Stimulated activated naive CD4-positive, alpha-beta T cell treated with Interleukin-2 at 50 U/mL for 16 hours (primary cell): ENCODE data around the gene ARVCF.

Experiments
- DNase-seq: peaks from one replicate; lab custom pipeline; 2025; lab: John Stamatoyannopoulos, UW

Gene ARVCF

GRCh38 chr22:19986410-19987341, 29.9 kb downstream of the ARVCF start:
- peak; percentile 34 for DNase-seq

- no peak for DNase-seq
These were observed 30.6 kb downstream of the ARVCF start for GRCh38 chr22:19986011-19986409.

GRCh38 chr22:19984851-19985811, 31.5 kb downstream of the ARVCF start:
- no peak for DNase-seq

- DNase-seq: no peak
These were observed 32.3 kb downstream of the ARVCF start for GRCh38 chr22:19984201-19984753.

DNA sequence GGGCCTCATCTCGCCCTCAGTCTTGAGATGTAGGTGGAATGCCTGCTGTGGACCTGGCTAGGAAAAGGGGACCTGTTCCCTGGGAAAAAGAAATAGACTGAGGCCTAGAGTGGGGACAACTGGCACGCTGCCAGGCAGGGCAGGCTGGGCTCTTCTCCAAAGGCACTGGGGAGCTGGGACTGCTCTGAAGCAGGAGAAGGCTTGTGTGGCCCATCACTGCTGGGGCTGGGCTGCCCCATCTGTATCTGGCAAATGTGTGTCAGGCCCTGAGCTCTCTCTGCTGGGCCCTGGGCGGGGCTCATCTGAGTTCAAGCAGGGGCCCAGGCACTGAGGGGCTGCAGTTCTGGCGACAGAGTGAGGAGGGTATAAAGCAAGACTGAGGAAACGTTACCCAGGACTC, 32.9 kb downstream of the ARVCF start:
- DNase-seq: no peak

GRCh38 chr22:19982991-19983578, 33.5 kb downstream of the ARVCF start:
- DNase-seq: no peak

DNA sequence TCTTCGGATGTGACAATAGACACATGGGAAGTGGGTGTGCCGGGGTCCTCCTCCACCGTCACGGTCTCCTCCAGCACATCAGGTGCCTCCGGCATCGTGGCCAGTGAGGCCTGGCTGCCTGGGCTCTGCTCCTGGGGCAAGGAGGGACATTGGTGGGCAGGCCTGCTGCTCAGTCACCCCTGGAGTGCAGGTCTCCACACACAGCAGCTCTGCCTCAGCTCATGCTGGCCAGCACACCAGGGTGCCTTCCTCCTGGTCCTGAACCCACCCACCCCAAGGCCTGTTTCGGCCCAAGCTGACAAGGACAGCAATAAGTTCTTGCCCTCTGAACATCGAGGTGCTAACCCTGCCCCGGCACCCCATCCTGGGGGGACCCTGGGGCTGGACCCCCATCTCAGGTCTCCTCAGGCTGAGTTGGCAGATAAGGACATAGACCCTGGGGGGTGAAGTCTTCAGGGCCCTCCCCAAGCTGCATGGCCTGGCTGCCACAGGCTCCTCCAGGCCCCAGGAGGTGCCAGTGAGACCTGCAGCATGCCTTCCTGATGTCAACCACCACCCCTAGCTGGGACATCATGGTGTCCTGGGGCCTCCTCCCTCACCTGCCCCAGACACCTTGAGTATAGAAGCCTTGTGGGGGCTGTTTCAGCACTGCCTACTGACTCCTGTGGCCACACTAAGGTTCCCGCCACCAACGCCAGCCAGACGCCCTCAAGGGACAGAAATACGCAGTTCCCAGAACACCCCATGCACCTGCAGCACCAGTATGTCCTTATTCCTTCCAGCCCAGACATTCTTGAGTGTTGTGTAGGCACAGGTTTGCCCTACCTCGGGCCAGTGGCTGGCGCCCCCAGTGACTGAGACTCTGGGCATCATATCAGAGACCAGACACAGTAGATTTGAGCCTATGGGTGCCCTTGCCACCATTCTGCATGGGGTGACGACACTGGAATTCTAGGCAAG, 34.4 kb downstream of the ARVCF start:
- DNase-seq: no peak

DNA sequence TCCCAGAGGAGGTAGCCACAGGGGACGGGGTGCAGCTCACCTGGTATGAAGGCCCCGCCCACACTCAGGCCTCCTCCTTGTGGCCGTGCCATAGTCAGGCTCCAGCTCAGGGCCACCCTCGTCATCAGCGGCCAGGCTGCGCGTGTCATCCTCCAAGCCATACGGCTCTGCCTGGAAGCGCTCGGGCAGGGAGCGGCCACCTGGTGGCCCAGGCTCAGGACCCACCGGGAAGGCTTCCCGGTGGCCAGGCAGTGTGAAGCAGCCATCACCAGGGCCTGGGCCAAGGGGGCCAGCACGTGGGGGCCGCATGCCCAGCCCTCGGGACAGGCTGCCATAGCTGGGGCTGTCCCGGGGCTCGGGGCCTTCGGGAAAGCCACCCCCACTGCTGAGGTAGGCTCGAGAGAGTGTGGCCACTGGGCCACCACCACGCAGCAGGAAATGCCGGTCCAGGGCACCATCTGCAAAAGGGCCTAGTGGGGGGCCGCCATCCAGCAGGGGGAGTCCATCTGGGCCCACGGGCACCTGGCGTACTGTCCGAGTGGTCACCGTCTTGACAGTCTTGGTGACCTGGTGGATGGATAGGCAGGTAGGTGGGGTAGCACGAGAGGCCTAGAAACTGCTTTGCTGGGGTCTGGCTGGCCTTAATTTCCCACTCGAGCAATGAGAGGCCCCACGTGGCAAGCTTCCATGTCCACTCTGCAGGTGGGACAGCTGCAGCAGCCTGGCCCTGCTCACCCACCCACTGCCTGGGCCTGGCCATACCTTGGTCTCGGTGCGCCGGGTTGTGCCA, 35.3 kb downstream of the ARVCF start:
- DNase-seq: no peak

DNA sequence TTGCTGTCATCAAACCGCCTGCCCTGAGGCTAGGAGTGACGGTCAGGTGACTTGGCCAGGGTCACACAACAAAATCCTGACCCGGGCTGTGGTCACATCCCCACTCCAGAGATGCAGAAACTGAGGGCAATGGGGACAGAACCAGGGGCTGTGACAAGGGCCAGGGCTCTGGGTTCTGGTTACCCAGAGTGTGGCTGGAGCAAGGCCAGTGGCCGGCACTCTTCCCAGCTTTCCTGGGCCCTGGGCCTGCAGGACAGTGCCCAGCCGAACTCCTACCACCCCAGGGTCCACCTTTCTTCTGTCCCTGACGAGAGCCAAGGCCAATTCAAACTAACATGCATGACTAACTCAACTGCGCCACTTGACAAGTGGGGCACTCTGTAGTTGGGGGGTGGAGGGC, 35.9 kb downstream of the ARVCF start:
- no peak for DNase-seq

DNA sequence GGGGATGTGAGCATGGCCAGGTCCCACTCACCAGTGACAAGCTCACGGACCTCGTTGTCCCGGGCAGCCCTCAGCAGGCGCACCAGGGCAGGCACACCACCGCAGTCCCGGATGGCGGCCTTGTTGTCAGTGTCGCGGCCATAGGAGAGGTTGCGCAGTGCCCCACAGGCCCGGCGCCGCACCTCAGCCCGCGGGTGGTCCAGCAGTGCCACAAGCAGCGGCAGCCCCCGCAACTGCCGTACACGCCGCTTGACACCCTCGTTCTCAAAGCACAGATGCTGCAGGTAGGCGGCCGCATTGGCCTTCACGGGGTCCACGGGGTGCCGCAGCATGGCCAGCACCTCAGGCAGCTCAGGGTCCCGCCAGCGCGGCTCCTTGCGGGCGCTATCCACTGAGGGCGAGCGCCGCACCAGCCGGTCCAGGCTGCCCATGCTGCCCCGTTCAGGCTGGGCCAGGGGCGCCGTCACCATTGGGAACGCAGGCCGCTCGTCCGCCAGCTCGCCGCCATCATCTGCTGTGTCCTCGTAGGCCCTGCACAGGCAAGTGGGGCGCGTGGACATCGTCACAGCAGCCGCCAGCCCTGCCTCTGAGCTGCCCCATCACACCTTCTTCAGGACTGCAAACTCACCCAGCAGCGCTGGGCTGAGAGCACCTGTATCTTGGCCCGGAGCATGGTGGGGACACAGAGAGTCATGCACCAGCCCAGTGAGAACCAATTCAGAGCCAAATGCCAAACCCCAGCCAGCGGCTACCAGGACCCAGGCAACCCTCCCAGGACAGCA, 36.7 kb downstream of the ARVCF start:
- no peak for DNase-seq

- no peak for DNase-seq
These were observed 37.9 kb downstream of the ARVCF start for GRCh38 chr22:19978748-19979147.

GRCh38 chr22:19977296-19978243, 39.1 kb downstream of the ARVCF start:
- DNase-seq: no peak

- DNase-seq: no peak
These were observed 40.0 kb downstream of the ARVCF start for GRCh38 chr22:19976671-19977070.

DNA sequence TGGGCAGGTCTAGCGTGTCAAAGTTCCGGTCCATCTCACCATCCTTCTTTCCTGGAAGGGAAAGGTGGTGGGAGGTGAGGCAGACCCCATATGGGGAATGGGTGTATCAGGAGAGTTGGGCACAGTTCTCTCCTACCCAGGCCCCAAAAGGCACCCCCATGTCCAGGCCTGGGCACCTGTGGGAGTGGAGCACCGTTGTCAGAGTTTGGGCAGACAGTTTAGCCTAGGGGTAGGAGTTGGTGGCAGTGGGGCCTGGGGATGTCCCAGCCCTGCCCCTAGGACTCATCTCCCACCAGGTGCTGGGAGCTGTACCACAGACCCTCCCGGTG, 41.0 kb downstream of the ARVCF start:
- no peak for DNase-seq

- DNase-seq: no peak
These were observed 41.5 kb downstream of the ARVCF start for GRCh38 chr22:19974935-19975706.

DNA sequence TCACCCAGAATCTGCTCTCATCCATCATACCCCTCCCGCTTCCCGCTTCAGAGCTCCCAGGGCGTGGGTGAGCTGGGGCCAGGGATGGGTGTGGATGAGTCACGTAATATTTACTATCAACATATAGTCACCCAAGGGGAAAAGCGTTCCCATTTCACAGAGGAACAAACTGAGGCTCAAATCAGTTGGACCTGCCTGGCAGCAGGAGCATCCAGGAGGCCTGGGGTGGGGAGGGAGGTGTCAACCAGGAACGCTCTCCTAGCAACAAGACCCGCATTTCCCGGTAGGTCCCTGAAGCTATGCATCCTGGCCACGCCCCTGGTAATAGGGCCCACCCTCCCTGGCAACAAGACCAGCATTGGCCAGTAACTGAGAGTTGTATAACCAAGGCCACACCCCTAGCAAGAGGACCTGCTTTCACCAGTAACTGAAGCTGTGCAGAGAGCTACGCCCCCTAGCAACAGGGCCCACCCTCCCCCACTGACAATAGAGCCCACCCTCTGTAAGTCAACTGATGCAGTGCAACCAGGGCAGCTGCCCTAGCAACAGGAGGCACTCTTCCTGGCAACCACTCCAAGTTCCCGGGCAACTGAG, 42.3 kb downstream of the ARVCF start:
- no peak for DNase-seq
